GM18502 (cell line): ENCODE data around the gene OR10J4.
"Not testable (repeated sequence)": the region's sequence is repeated elsewhere in the genome, so short reads cannot be mapped to it uniquely, and the experiment has no call there.

Experiments used
- ATAC-seq: cut with Tn5 transposase; IDR thresholded peaks from one replicate; pipeline ENCODE4 v1.9.1; 2021; ENCODE audit warnings: mild to moderate bottlenecking; ENCODE audit not compliant: unreplicated experiment, poor library complexity

OR10J4 gene

DNA sequence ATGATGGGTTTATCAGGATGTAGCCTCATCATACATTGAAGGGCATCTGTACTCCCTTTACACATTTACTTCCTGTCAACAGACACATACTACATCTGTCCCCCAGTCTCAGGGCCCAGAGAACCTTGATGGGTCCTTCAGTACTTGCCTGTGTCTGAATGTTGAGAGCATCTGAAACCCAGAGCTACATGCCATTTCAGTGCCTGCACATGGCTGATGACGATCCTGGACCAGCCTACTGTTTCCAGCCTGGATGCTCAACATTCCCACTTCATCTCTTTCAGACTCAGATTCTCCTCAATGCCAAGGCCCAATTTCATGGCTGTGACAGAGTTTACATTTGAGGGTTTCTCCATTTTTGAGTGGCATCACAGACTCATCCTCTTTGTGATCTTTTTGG lies at the start of gene OR10J4:
Gene OR10J4 (plus strand): TSS at position 301 of the 400 bp plus-strand sequence.
- no peak for ATAC-seq

- ATAC-seq = no peak
These were observed 25.2 kb upstream of the OR10J4 start for GRCh38 chr1:159406821-159407220.

GRCh38 chr1:159408862-159409400 lies 23.1 kb upstream of the OR10J4 start:
- no peak for ATAC-seq

- no peak for ATAC-seq
These were observed 10.2 kb upstream of the OR10J4 start for GRCh38 chr1:159421821-159422220.

DNA sequence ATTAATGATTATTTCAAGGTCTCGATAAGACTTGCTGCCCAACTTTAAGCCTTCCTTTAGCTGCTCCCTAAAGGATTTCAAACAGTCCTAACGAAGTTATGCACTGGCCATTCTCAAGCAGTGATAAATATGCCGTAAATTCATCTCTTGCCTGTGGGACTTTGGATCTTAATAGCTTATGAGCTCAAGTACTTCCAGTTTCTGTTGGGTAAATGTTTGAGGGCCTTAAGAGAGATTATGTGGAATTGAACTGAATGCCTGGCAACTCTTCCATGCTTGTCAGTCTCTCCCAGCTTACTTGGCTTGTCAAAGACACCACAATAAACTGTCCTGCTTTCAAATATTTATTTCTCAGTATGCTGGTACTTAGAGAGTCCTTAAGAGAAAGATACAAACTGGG lies 3.5 kb upstream of the OR10J4 start:
- ATAC-seq = no peak

DNA sequence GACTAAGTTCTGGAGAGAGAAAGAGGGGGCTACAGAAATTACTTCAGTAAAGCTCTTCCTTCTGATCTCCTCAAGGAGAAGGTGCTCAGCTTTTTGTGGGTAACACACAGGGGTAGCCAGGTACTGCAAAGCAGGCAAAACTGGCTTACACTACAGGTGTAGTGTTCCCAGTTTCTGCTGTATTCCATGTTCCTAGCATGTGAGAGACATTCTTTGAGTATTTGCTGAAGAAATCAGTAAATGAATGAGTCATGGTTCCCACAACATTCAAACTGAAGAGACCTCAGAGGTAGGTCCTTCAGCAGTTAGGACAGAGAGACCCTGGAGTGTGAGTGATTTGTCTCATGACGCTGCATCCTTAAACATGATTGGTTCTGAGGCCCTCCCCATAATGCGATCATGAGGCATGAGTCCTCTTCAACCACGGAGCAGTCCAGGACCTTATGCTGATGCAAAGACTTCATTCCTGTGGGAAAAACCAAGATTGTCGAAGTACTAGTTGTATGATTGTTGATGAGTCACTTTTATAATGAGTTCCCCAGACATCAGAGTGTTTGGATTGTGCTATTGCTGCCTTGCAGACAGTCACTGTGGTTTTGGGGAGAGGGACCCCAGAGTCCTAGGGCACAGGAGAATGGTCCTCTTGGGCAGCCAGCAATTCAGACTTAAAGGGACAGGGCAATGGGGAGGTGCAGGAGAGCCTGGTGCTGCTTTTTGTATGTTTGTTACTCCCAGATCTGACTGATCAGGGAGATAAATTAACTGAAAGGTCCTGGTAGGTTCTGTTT lies 2.7 kb upstream of the OR10J4 start:
- ATAC-seq = no peak

GRCh38 chr1:159430985-159431384 lies 1.0 kb upstream of the OR10J4 start:
- no peak for ATAC-seq

- ATAC-seq = no peak
These were observed 4.5 kb downstream of the OR10J4 start for GRCh38 chr1:159436469-159436868.

GRCh38 chr1:159439422-159439821 lies 7.4 kb downstream of the OR10J4 start, which contains the start of gene OR10J1:
TSS of gene OR10J1 (plus strand) at chr1:159439722. CDS start at chr1:159439792, 70 bp downstream.
- ATAC-seq = no peak

DNA sequence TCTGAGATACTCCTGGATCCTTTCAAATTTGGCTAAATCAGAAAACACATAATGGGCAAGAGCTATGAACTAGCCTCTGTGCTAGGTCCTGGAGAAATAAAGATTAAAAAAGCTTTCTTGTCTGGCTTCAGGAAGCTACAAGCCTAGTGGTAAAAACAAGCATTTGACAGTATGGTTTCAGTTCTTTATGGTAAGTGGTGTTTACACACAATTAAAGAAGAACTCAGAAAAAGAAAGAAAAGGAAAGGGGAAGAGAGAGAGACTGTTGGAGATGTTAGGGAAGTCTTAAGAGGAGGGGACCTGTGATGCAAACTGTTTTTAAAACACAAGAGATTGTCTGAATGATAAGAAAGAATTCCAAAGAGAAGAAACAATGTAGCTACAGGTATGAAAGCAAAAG lies 9.4 kb downstream of the OR10J4 start:
- ATAC-seq = no peak

DNA sequence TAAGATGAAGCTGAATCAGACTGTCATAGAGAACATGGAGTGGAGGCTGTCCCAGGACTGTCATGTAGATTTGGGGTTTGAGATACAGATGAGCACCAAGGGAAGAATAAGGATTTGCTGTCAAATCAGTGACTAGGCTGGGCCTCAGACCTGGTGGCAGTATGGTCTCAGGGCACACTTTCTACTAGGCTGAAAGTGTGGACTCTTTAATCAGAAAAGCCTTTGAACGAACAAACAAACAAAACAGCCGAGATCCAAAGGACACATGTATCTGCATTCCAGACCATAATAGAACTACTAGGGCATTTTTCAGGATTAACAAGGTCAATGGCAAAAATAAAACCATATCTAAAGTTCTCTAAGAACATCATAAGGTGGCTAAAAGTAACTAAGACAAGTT lies 10.4 kb downstream of the OR10J4 start:
- ATAC-seq = no peak

DNA sequence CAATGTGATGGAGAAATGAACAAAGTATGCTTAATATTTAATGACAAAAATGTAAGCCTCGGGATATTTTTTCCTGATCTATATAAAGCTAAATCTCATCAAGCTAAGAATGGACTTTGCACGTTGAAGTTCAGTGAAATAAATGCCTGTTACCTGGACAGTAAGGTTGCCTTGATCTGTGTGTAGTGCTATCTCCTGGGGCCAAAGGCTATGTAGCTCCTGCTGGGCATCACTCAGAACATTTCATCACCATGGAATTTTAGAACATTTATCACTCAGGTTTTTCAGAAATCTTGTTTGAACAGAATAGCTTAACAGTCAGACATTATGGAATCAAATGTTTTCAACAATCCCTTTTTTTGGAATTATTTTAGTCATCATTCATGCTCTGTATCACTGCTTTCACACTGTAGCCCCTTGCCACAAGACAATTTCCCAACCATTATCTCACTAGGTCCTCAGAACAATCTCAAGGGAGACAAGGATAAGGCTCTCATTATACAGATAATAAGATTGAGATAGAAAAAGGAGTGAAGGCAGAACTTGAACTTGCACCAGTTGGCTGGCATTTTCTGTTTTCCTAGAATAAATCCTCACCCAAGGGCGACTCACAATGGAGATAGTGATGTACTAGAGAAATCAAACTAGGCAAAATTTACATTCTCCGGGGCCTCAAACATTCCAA lies 11.2 kb downstream of the OR10J4 start:
- no peak for ATAC-seq

- no peak for ATAC-seq
These were observed 12.5 kb downstream of the OR10J4 start for GRCh38 chr1:159444511-159444910.

GRCh38 chr1:159448181-159448580 lies 16.2 kb downstream of the OR10J4 start:
- ATAC-seq = no peak

DNA sequence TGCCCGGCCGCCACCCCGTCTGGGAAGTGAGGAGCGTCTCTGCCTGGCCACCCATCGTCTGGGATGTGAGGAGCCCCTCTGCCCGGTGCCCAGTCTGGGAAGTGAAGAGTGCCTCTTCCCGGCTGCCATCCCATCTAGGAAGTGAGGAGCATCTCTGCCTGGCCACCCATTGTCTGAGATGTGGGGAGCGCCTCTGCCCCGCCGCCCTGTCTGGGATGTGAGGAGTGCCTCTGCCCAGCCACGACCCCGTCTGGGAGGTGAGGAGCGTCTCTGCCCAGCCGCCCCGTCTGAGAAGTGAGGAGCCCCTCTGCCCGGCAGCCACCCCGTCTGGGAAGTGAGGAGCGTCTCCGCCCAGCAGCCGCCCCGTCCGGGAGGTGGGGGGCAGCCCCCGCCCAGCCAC lies 17.6 kb downstream of the OR10J4 start:
- not testable (repeated sequence) for ATAC-seq

- no peak for ATAC-seq
These were observed 27.5 kb downstream of the OR10J4 start for GRCh38 chr1:159459551-159459950.

DNA sequence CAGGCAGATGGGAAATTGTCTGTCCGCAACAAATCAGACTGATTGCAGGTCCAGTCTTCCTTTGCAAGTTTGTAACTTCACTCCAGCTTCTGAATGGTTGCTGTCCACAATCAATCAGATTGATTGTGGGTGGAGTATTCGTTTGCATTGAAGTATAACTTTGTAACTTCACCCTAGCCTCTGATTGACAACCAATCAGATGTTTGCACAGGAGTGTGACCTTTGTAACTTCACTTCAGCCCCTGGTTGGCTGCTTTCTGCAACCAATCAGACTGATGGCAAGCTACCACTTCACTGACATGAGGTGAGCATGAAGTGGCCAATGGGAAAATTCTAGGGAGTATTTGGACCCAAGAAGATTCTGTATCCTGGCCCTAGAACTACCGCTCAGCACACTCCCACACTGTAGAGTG lies 33.2 kb downstream of the OR10J4 start:
- ATAC-seq = no peak

- no peak for ATAC-seq
These were observed 36.3 kb downstream of the OR10J4 start for GRCh38 chr1:159468321-159468720.

- no peak for ATAC-seq
These were observed 38.0 kb downstream of the OR10J4 start for GRCh38 chr1:159469921-159470533.

- no peak for ATAC-seq
These were observed 41.3 kb downstream of the OR10J4 start for GRCh38 chr1:159473335-159473734.

DNA sequence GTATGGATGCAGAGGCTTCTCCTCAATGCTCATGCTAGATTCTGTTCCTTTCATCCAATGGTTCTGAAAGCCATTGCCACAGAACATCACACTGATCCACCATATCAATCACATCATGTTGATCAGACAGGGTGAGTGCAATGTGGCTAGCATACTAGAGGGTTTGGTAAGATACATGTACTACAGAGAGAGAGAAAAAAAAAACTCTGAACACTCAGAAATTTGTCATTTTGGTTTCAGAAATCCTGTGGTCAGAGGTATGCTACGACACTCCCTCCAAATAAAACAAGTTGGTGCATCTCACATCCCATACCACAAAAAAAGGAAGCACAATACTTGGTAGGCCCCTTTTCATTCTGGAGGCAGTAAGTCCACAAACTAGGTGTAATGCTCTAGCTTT lies 42.9 kb downstream of the OR10J4 start:
- no peak for ATAC-seq
